Astrocyte of the spinal cord (primary cell): ENCODE measurements around the gene CIAO2B.

Experiments used
- DNase-seq: peaks from one replicate; pipeline ENCODE4 v3.0.0; 2011; ENCODE audit warnings: low read depth, low spot score
- H3K4me3 ChIP-seq: 2 replicates; pipeline ENCODE4 v1.5.1; 2011; ENCODE audit warnings: low read depth, mild to moderate bottlenecking, low read length, moderate library complexity
- in situ Hi-C: cut with HindIII; loops from 2 replicates; pipeline ENCODE4 v1.10.0; 2017; ENCODE audit warnings: low sequenced_read_pairs
- TF ChIP-seq, protein P1 (sequence below): IDR thresholded peaks from 2 replicates; pipeline ENCODE4 v1.5.1; 2012; ENCODE audit warnings: low read depth, mild to moderate bottlenecking, low read length, inconsistent platforms

CIAO2B gene

DNA sequence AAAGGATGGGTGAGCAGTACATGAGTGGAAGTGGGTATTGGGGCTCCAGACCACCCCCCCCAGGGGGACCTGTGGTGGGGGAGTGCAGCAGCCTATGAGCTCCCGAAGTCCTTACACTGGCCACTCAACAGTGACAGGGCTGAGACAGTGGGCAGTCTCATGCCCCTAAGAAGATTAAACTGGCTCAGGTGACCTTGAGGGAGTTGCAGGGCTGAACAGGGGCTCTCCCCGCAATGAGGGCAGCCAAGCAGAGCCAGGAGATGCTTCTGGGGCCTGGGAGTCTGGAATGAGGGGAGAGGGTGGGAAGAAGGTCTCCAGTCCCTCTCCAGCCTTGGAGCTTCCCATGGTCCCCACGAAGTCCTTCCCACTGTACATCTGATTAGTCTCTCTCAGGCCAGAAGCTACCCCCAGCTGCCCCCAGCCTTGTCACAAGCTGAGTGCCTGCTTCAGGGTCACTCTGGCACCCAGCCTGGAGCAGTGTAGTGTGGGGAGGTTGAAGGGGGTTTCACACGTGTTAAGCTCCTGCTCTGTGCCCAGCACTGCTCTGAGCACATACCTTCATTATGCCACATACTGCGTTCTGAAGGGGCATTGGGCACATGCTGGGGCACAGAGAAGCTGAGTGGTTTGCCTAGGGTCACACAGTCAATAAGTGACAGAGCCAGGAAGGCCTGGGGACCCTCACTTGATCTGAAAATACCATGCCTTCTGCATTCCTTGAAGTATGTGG lies 14.5 kb downstream of the CIAO2B start:
- H3K4me3 ChIP-seq: no peak overlapping the region
- TF ChIP-seq, protein P1, sequence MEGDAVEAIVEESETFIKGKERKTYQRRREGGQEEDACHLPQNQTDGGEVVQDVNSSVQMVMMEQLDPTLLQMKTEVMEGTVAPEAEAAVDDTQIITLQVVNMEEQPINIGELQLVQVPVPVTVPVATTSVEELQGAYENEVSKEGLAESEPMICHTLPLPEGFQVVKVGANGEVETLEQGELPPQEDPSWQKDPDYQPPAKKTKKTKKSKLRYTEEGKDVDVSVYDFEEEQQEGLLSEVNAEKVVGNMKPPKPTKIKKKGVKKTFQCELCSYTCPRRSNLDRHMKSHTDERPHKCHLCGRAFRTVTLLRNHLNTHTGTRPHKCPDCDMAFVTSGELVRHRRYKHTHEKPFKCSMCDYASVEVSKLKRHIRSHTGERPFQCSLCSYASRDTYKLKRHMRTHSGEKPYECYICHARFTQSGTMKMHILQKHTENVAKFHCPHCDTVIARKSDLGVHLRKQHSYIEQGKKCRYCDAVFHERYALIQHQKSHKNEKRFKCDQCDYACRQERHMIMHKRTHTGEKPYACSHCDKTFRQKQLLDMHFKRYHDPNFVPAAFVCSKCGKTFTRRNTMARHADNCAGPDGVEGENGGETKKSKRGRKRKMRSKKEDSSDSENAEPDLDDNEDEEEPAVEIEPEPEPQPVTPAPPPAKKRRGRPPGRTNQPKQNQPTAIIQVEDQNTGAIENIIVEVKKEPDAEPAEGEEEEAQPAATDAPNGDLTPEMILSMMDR: no peak
- no peak for DNase-seq
- in situ Hi-C loops: no loop called here

GRCh38 chr16:66918803-66919568 lies 15.2 kb downstream of the CIAO2B start, which contains the start of gene CDH16:
CDH16 (minus strand) TSS chr16:66918885; CDS start chr16:66918065, 820 bp downstream.
- DNase-seq: no peak
- H3K4me3 ChIP-seq: no peak within 1 kb of the TSS
- in situ Hi-C loops: no loop called here
- TF ChIP-seq, protein P1: no peak

- no peak overlapping the region for H3K4me3 ChIP-seq
- DNase-seq: no peak
- in situ Hi-C loops: no loop called here
- TF ChIP-seq, protein P1: no peak
These were observed 15.8 kb downstream of the CIAO2B start for GRCh38 chr16:66918355-66918754.

DNA sequence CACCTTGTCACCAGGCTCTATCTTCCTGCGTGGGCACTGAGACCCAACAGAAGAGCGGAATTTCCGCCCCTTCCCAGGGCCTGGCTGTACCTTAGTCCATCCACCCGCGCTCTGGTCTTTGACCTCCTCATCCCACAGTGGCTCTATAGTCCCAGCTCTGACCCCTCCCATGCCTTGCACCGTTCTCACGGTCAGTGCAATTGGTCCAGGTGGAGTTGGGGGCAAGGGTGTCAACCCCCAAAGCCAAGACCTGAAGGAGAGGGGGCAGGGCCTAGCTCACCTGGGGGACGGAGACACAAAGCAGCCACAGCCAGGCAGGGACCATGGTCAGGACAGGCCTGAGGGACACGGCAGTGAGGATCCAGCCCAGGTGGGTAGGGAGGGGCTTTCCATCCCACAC lies 16.5 kb downstream of the CIAO2B start:
- DNase-seq: no peak
- no peak overlapping the region for H3K4me3 ChIP-seq
- in situ Hi-C loops: no loop called here
- TF ChIP-seq, protein P1: no peak

GRCh38 chr16:66916518-66916917 lies 17.7 kb downstream of the CIAO2B start:
- TF ChIP-seq, protein P1: no peak
- in situ Hi-C loops: no loop called here
- DNase-seq: no peak
- H3K4me3 ChIP-seq: no peak overlapping the region

DNA sequence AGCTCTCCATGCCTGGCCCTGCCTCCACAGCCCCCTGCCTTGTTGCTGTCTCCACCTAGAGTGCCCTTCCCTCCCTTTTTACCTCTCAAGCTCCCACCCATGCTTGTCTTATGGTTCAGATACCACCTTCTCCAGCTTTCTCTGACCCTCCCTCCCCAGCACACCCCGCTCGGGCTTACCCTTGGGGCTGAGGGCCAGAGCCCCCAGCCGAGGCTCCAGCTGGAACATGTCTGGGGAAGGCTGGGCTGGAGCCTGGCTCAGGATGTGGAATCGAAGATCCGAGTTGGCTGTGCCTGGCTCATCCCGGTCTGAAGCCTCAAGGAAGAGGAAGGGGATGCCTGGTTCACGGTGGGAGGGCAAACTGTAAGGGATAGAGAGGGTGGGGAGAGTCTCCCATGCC lies 19.2 kb downstream of the CIAO2B start:
- no peak overlapping the region for H3K4me3 ChIP-seq
- TF ChIP-seq, protein P1: no peak
- in situ Hi-C loops: no loop called here
- no peak for DNase-seq
